ENCODE measurements around the gene HES1.
A peak's percentile ranks its signal among the peaks of the same experiment; 100 is the strongest.

Gene HES1

GRCh38 chr3:194130188-194130587 is 5.8 kb upstream of the HES1 start:
- H3K79me2 ChIP-seq (ENCODE audit: control insufficient read depth, insufficient read depth, low read length): no peaks in the 10 kb centered on the region
- peaks cover 13% of the 10 kb centered on the region for H3K4me1 ChIP-seq (ENCODE audit: control insufficient read depth, low read depth, low read length)
- no peaks in the 10 kb centered on the region for H3K36me3 ChIP-seq (ENCODE audit: control insufficient read depth, insufficient read depth, low read length)
- no peak overlapping the region for H3K4me2 ChIP-seq (ENCODE audit: low read length)
- no peak overlapping the region for H4K5ac ChIP-seq (ENCODE audit: low read length)
- H2BK120ac ChIP-seq (ENCODE audit: low read depth, low read length): no peak overlapping the region
- no peak overlapping the region for H3K23ac ChIP-seq (ENCODE audit: low read length)
- no peak overlapping the region for H3K4ac ChIP-seq (ENCODE audit: low read depth, low read length)
- no peak overlapping the region for H2BK5ac ChIP-seq (ENCODE audit: low read length)
- H3K27me3 ChIP-seq (ENCODE audit: insufficient read depth, low read length, poor library complexity): no peaks in the 10 kb centered on the region
- H3K79me1 ChIP-seq (ENCODE audit: low read length): no peaks in the 10 kb centered on the region
- H3K9ac ChIP-seq (ENCODE audit: low read length): no peak overlapping the region
- no peak overlapping the region for H2AK5ac ChIP-seq (ENCODE audit: low read length)
- no peak overlapping the region for H4K8ac ChIP-seq (ENCODE audit: low read depth, low read length)
- H3K4me3 ChIP-seq (ENCODE audit: low read length): no peak overlapping the region
- no peak for DNase-seq
- H2BK15ac ChIP-seq (replicated peaks; ENCODE audit: low read depth): no peak overlapping the region
- no CpG with 5 or more reads among the region's 2 CpGs for WGBS (ENCODE audit: extremely low coverage, insufficient coverage, low lambda C conversion rate)
- no peak overlapping the region for H3K27ac ChIP-seq (ENCODE audit: low read depth, low read length)
- H3K18ac ChIP-seq (ENCODE audit: low read length): no peak overlapping the region
- no peak overlapping the region for H3K56ac ChIP-seq (ENCODE audit: low read length)

- peak; percentile 40 for DNase-seq
- no CpG with 5 or more reads among the region's 19 CpGs for WGBS (ENCODE audit: extremely low coverage, insufficient coverage, low lambda C conversion rate)
- H3K27ac ChIP-seq (ENCODE audit: low read depth, low read length): no peak overlapping the region
These were observed 5.0 kb upstream of the HES1 start for GRCh38 chr3:194130807-194131589.

GRCh38 chr3:194132465-194133286 is 3.3 kb upstream of the HES1 start:
- H3K23ac ChIP-seq (ENCODE audit: low read length): no peak overlapping the region
- peak; percentile 25 for DNase-seq
- no peaks in the 10 kb centered on the region for H3K27me3 ChIP-seq (ENCODE audit: insufficient read depth, low read length, poor library complexity)
- WGBS (ENCODE audit: extremely low coverage, insufficient coverage, low lambda C conversion rate): no CpG with 5 or more reads among the region's 5 CpGs
- no peak overlapping the region for H2BK5ac ChIP-seq (ENCODE audit: low read length)
- H3K4me3 ChIP-seq (ENCODE audit: low read length): no peak overlapping the region
- H2BK120ac ChIP-seq (ENCODE audit: low read depth, low read length): no peak overlapping the region
- H3K4me1 ChIP-seq (ENCODE audit: control insufficient read depth, low read depth, low read length): peaks cover 13% of the 10 kb centered on the region
- H3K18ac ChIP-seq (ENCODE audit: low read length): no peak overlapping the region
- no peak overlapping the region for H3K9ac ChIP-seq (ENCODE audit: low read length)
- H3K4me2 ChIP-seq (ENCODE audit: low read length): no peak overlapping the region
- H2AK5ac ChIP-seq (ENCODE audit: low read length): no peak overlapping the region
- no peak overlapping the region for H3K4ac ChIP-seq (ENCODE audit: low read depth, low read length)
- H4K8ac ChIP-seq (ENCODE audit: low read depth, low read length): no peak overlapping the region
- no peak overlapping the region for H3K27ac ChIP-seq (ENCODE audit: low read depth, low read length)
- H2BK15ac ChIP-seq (replicated peaks; ENCODE audit: low read depth): no peak overlapping the region
- H3K79me1 ChIP-seq (ENCODE audit: low read length): no peaks in the 10 kb centered on the region
- peak overlapping the region; percentile 29 for H3K56ac ChIP-seq (ENCODE audit: low read length)
- H3K79me2 ChIP-seq (ENCODE audit: control insufficient read depth, insufficient read depth, low read length): peaks cover 15% of the 10 kb centered on the region
- H3K36me3 ChIP-seq (ENCODE audit: control insufficient read depth, insufficient read depth, low read length): no peaks in the 10 kb centered on the region
- H4K5ac ChIP-seq (ENCODE audit: low read length): no peak overlapping the region

More at GRCh38 chr3:194130807-194131589, 5.0 kb upstream of the HES1 start:
- no peak overlapping the region for H4K8ac ChIP-seq (ENCODE audit: low read depth, low read length)
- no peaks in the 10 kb centered on the region for H3K79me2 ChIP-seq (ENCODE audit: control insufficient read depth, insufficient read depth, low read length)
- no peaks in the 10 kb centered on the region for H3K27me3 ChIP-seq (ENCODE audit: insufficient read depth, low read length, poor library complexity)
- H3K56ac ChIP-seq (ENCODE audit: low read length): peak overlapping the region; percentile 47
- H3K4me2 ChIP-seq (ENCODE audit: low read length): no peak overlapping the region
- no peak overlapping the region for H3K18ac ChIP-seq (ENCODE audit: low read length)
- H2BK5ac ChIP-seq (ENCODE audit: low read length): no peak overlapping the region
- H2BK15ac ChIP-seq (replicated peaks; ENCODE audit: low read depth): no peak overlapping the region
- no peak overlapping the region for H4K5ac ChIP-seq (ENCODE audit: low read length)
- no peaks in the 10 kb centered on the region for H3K79me1 ChIP-seq (ENCODE audit: low read length)
- no peak overlapping the region for H3K9ac ChIP-seq (ENCODE audit: low read length)
- no peaks in the 10 kb centered on the region for H3K36me3 ChIP-seq (ENCODE audit: control insufficient read depth, insufficient read depth, low read length)
- no peak overlapping the region for H3K4ac ChIP-seq (ENCODE audit: low read depth, low read length)
- no peak overlapping the region for H3K23ac ChIP-seq (ENCODE audit: low read length)
- H2BK120ac ChIP-seq (ENCODE audit: low read depth, low read length): no peak overlapping the region
- no peak overlapping the region for H2AK5ac ChIP-seq (ENCODE audit: low read length)
- peaks cover 13% of the 10 kb centered on the region for H3K4me1 ChIP-seq (ENCODE audit: control insufficient read depth, low read depth, low read length)
- H3K4me3 ChIP-seq (ENCODE audit: low read length): no peak overlapping the region

GRCh38 chr3:194133661-194134230 is 2.2 kb upstream of the HES1 start:
- Histone ChIP-seq H3K27me3 (ENCODE audit: insufficient read depth, low read length, poor library complexity) (no peaks in the 10 kb centered on the region), H3K9ac (ENCODE audit: low read length) (peak overlapping the region; percentile 28), H3K4me3 (ENCODE audit: low read length) (no peak overlapping the region), H3K4ac (ENCODE audit: low read depth, low read length) (peak overlapping the region; percentile 5), H2BK120ac (ENCODE audit: low read depth, low read length) (no peak overlapping the region), H4K8ac (ENCODE audit: low read depth, low read length) (no peak overlapping the region), H2BK5ac (ENCODE audit: low read length) (no peak overlapping the region), H3K18ac (ENCODE audit: low read length) (peak overlapping the region; percentile 94), H3K79me1 (ENCODE audit: low read length) (no peaks in the 10 kb centered on the region), H3K4me1 (ENCODE audit: control insufficient read depth, low read depth, low read length) (peaks cover 13% of the 10 kb centered on the region), H3K23ac (ENCODE audit: low read length) (no peak overlapping the region), H3K4me2 (ENCODE audit: low read length) (no peak overlapping the region), H3K36me3 (ENCODE audit: control insufficient read depth, insufficient read depth, low read length) (no peaks in the 10 kb centered on the region), H4K5ac (ENCODE audit: low read length) (no peak overlapping the region), H2AK5ac (ENCODE audit: low read length) (no peak overlapping the region), H2BK15ac (replicated peaks; ENCODE audit: low read depth) (no peak overlapping the region), H3K79me2 (ENCODE audit: control insufficient read depth, insufficient read depth, low read length) (peaks cover 16% of the 10 kb centered on the region), H3K56ac (ENCODE audit: low read length) (peak overlapping the region; percentile 5), H3K27ac (ENCODE audit: low read depth, low read length) (no peak overlapping the region)
- DNase-seq: peak; percentile 91
- WGBS (ENCODE audit: extremely low coverage, insufficient coverage, low lambda C conversion rate): no CpG with 5 or more reads among the region's 41 CpGs

- H3K27me3 ChIP-seq (ENCODE audit: insufficient read depth, low read length, poor library complexity): no peaks in the 10 kb centered on the region
- peaks cover 13% of the 10 kb centered on the region for H3K4me1 ChIP-seq (ENCODE audit: control insufficient read depth, low read depth, low read length)
- no CpG with 5 or more reads among the region's 71 CpGs for WGBS (ENCODE audit: extremely low coverage, insufficient coverage, low lambda C conversion rate)
- peak overlapping the region; percentile 71 for H3K9ac ChIP-seq (ENCODE audit: low read length)
- H3K36me3 ChIP-seq (ENCODE audit: control insufficient read depth, insufficient read depth, low read length): no peaks in the 10 kb centered on the region
- H3K23ac ChIP-seq (ENCODE audit: low read length): no peak overlapping the region
- H3K18ac ChIP-seq (ENCODE audit: low read length): peak overlapping the region; percentile 94
- peak overlapping the region; percentile 33 for H2BK5ac ChIP-seq (ENCODE audit: low read length)
- H3K56ac ChIP-seq (ENCODE audit: low read length): peak overlapping the region; percentile 86
- peaks cover 16% of the 10 kb centered on the region for H3K79me2 ChIP-seq (ENCODE audit: control insufficient read depth, insufficient read depth, low read length)
- no peak overlapping the region for H2AK5ac ChIP-seq (ENCODE audit: low read length)
- H3K4ac ChIP-seq (ENCODE audit: low read depth, low read length): peak overlapping the region; percentile 5
- no peak overlapping the region for H4K5ac ChIP-seq (ENCODE audit: low read length)
- peak overlapping the region; percentile 76 for H3K27ac ChIP-seq (ENCODE audit: low read depth, low read length)
- H2BK120ac ChIP-seq (ENCODE audit: low read depth, low read length): peak overlapping the region; percentile 84
- DNase-seq: no peak
- peak overlapping the region; percentile 82 for H4K8ac ChIP-seq (ENCODE audit: low read depth, low read length)
- no peaks in the 10 kb centered on the region for H3K79me1 ChIP-seq (ENCODE audit: low read length)
- peak overlapping the region; percentile 43 for H3K4me2 ChIP-seq (ENCODE audit: low read length)
- H2BK15ac ChIP-seq (replicated peaks; ENCODE audit: low read depth): peak overlapping the region; percentile 14
- H3K4me3 ChIP-seq (ENCODE audit: low read length): peak overlapping the region; percentile 19
These were observed 1.7 kb upstream of the HES1 start for GRCh38 chr3:194134231-194134756.
